GM10266 (cell line): ENCODE measurements around the gene DDX41.

Experiments used
- DNase-seq: peaks from one replicate; pipeline ENCODE4 v3.0.0; 2012; ENCODE audit errors: extremely low spot score
- TF ChIP-seq, protein P1 (sequence below): IDR thresholded peaks from 2 replicates; pipeline ENCODE4 v1.5.1; 2012; ENCODE audit warnings: mild to moderate bottlenecking, low read depth; ENCODE audit not compliant: control insufficient read depth, insufficient read depth; ENCODE audit errors: missing control alignments

Gene DDX41

DNA sequence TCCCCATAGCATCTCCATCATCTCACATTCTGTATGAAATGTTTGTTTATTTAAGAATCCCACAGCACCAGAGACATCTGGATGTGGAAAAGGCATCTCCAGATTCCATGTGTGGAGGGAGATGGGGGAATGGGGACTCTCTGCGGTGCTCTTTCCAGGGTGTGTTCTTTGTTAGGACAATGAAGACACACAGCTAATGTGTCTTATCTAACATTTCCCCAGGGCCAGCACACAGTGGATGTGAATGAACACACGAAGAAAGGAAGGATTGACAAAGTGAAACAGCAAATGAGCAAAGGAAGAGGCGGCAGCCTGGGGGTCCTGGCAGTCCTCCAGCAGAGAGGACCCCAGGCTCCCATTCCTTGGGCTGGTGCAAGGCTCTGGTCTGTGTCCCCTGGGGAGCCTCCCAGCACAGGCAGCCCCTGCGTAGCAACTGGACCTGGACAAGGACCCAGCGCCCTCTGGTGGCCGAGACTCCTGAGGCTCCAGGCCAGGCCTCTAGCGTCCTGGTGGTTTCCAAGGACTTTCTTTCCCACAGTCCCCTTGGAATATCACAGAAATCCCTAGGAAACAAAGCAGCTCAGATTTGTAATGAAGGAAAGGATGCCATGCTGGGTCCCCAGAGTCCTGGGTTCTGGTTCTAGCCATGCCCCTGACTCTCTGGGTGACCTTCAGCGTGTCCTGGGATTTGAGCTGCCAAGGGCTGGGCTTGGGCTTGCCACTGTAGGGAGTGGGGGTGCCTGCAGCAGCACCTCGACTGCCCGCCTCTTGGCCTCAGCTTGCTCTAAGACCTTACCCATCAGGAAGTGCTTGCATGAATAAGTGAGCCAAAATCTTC is 15.9 kb downstream of the DDX41 start:
- peak; percentile 81 for DNase-seq

DNA sequence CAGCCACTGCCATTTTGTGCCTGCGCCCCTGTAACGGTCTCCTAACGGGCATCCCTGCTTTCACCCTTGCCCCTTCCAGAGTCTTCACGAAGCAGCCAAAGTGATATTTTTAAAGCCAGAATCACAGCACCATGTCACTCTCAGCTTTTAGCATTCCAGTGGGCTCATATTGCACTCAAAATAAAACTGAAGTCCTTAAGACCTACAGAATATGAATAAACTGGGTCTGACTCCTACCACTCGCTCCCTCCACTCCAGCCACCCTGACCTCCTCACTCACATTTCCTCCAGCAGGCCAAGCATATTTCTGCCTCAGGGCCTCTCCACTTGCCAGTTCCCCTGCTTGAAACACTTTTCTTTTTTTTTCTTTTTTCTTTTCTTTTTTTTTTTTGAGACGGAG is 16.9 kb downstream of the DDX41 start:
- DNase-seq: no peak
- TF ChIP-seq, protein P1, sequence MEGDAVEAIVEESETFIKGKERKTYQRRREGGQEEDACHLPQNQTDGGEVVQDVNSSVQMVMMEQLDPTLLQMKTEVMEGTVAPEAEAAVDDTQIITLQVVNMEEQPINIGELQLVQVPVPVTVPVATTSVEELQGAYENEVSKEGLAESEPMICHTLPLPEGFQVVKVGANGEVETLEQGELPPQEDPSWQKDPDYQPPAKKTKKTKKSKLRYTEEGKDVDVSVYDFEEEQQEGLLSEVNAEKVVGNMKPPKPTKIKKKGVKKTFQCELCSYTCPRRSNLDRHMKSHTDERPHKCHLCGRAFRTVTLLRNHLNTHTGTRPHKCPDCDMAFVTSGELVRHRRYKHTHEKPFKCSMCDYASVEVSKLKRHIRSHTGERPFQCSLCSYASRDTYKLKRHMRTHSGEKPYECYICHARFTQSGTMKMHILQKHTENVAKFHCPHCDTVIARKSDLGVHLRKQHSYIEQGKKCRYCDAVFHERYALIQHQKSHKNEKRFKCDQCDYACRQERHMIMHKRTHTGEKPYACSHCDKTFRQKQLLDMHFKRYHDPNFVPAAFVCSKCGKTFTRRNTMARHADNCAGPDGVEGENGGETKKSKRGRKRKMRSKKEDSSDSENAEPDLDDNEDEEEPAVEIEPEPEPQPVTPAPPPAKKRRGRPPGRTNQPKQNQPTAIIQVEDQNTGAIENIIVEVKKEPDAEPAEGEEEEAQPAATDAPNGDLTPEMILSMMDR: no peak

More for the DNA sequence above, 15.9 kb downstream of the DDX41 start:
- TF ChIP-seq, protein P1: peak; percentile 93

DNA sequence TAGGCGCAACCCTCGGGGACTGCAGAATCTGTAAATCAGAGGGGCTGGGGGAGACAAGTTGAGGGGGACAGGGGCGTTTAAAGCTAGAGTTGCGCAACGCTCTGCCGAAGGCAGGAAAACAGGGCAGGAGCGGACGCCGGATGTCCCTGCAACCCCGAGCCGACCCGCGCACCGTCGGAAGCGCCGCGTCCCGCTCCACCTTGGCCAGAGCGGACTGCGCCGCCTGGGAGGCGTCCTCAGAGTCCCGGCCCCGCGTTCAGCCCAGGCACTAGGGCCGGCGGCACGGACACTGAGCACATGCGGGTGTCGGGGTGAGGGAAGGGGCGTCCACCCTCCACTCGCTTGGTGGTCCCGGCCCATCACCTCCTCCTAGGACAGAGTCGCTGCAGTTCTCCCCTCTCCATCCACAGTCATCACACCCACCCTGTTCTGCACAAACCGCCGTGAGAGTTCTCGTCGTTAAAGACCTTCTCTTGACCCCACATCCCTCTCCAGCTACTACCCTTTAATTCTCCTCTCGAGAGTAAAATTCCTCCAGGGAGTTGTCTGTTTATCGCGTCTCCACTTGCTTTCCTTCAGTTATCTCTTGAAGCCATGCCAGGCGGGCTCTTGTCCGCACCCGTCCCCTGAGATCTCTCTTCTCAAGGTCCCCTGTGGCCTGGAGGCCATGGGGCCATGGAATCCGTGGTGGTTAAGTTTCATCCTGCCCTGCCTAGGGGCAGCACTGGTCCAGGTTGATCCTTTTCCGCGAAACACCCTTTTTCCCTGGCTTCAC is 18.6 kb downstream of the DDX41 start:
- DNase-seq: no peak
- TF ChIP-seq, protein P1: no peak

DNA sequence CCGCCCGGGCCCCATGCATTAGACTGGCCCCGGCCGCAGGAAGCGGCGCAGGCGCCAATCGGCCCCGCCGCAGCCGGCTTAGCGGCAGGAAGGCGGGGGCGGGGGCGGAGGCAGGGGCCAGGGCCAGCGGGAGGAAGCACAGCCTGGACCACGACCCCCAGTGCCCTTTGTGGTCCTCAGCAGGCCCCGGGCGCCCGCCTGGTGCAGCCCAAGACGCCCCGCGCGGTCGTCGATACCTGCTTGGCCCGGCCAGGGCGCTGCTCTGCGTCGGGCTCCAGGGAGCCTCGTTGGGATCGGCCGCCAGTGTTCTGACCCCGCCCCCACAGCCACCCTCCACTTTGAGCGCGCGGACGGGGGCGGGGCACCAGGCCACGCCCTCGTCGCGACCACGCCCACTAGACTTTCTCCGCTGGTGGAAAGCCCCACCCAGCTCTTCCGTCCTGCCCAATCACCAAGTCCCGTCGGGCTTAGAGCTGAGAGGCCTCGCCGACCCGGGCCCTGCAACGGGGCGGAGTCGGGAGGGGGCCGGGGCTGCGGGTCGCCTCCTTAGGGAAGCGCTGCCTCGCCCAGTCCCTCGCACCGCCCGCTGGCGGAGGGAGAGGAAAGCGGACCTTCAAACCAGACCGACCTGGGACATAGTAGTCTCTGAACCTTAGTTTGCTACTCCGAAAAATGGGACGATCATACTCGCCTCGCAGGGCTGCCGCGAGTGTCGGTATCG is 19.3 kb downstream of the DDX41 start, which contains the start of gene PDLIM7:
PDLIM7 (minus strand) TSS at position 313 of the 721 bp plus-strand sequence. CDS start 1,092 bp downstream, outside the sequence.
- DNase-seq: peak; percentile 98
- TF ChIP-seq, protein P1: no peak

DNA sequence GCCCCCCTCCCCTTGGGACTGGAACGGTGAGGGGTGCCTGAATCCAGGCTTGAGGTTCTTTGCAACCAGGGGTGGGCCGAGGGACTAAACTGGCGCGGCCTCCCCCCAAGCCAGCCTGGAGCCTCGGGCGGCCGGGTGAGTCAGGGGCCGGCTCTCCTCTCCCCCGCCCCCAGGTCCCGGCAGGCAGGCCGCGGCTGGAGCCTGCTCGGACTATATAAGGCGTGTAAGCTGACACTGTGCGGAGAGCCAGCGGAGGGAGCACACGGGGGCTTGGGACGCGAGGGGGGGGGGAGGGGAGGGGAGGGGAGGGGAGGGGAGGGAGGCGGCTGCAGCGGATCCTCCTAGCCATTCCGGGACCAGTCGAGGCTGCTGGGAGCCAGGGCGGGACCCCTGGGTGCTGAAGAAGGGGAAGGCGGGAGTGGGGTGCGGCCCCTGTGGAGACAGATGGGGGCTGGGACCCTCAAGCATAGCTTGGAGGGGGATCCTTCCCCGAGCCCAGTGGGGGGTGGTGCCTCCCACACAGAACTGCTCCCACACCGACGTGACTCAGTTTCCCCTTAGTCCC is 20.0 kb downstream of the DDX41 start:
- peak; percentile 81 for DNase-seq
- TF ChIP-seq, protein P1: no peak

DNA sequence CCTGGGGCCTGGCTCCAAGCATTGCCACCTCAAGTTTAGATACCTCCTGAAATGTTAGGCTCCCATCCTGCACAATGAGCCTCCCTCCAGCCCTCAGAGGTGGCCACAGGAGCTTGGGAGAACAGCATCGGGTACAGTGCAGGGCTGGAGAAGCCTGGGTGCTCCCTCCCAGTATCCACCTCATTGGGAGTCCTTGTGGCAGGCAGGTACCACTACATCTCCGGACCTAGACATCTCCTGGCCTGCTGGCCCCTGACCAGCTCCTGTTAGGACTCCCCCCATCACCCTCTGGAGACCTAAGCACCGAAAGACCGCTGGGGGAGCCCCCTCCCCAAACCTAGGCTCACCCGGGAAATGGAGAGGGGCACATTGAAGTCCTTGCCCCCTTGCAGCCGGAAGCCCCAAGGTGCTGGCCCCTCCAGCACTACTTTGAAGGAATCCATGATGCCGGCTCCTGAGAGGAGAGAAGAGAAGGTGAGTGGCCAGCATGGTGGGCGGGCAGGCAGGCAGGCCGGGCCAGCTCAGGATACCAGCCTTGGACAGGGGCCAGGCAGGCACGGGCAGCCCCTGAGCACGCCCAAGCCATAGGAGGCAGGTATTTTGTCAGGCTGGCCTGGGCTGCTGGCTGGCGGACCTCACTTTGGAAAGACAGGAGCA is 20.6 kb downstream of the DDX41 start:
- TF ChIP-seq, protein P1: no peak
- no peak for DNase-seq
